Measurements from ENCODE around the gene FHL2. TPM values are rescaled to one million over a fixed set of nuclear protein-coding genes. Genes with fewer than 3 reads are reported as not detected.
A peak's percentile ranks its signal among the peaks of the same experiment; 100 is the strongest.

FHL2 gene
- total RNA-seq, result 1 to 10 TPM; 3.0 to 3.1 TPM

GRCh38 chr2:105398336-105399206, at the start of gene FHL2:
FHL2 (minus strand) TSS chr2:105399051; CDS start chr2:105386516, 12,535 bp downstream.
- peak; percentile 73 for DNase-seq
- Mint-ChIP-seq H3K27me3 (peaks cover 45% of the 10 kb centered on the region), H3K36me3 (ENCODE audit: low read depth) (no peaks in the 10 kb centered on the region), H3K9me3 (no peaks in the 10 kb centered on the region), H3K4me1 (peaks cover 6% of the 10 kb centered on the region), H3K27ac (no peak within 1 kb of the TSS), H3K4me3 (peak within 1 kb of the TSS; percentile 72)
- ChIA-PET CTCF (interaction anchor here (1.0 to 1.9 kb wide), 5 partner anchors 9 to 122 kb away, joined by 3 to 7 read pairs (median 3); no protein-coding TSS in a partner anchor), POLR2A (no interaction called here)

GRCh38 chr2:105447476-105447875, 48.6 kb upstream of the FHL2 start:
- peaks cover 24% of the 10 kb centered on the region for H3K27me3 Mint-ChIP-seq
- no peak overlapping the region for H3K27ac Mint-ChIP-seq
- H3K4me1 Mint-ChIP-seq, result no peaks in the 10 kb centered on the region
- POLR2A ChIA-PET, result no interaction called here
- H3K4me3 Mint-ChIP-seq, result no peak overlapping the region
- CTCF ChIA-PET, result no interaction called here
- H3K36me3 Mint-ChIP-seq (ENCODE audit: low read depth), result no peaks in the 10 kb centered on the region
- H3K9me3 Mint-ChIP-seq, result no peaks in the 10 kb centered on the region
- no peak for DNase-seq

- H3K27ac Mint-ChIP-seq, result no peak overlapping the region
- H3K9me3 Mint-ChIP-seq, result no peaks in the 10 kb centered on the region
- no peaks in the 10 kb centered on the region for H3K36me3 Mint-ChIP-seq (ENCODE audit: low read depth)
- DNase-seq, result no peak
- no peaks in the 10 kb centered on the region for H3K4me1 Mint-ChIP-seq
- ChIA-PET CTCF (no interaction called here), POLR2A (interaction anchor here (0.6 kb wide), 1 partner anchor 11 kb away, joined by 3 read pairs; no protein-coding TSS in a partner anchor)
- H3K4me3 Mint-ChIP-seq, result no peak overlapping the region
- H3K27me3 Mint-ChIP-seq, result peaks cover 22% of the 10 kb centered on the region
Observed at GRCh38 chr2:105446501-105446900, 47.6 kb upstream of the FHL2 start.

GRCh38 chr2:105445976-105446375, 47.1 kb upstream of the FHL2 start:
- H3K27me3 Mint-ChIP-seq, result peaks cover 22% of the 10 kb centered on the region
- CTCF ChIA-PET, result no interaction called here

GRCh38 chr2:105445498-105445897, 46.6 kb upstream of the FHL2 start:
- Mint-ChIP-seq H3K9me3 (no peaks in the 10 kb centered on the region), H3K27ac (no peak overlapping the region), H3K27me3 (peaks cover 22% of the 10 kb centered on the region), H3K4me1 (no peaks in the 10 kb centered on the region), H3K36me3 (ENCODE audit: low read depth) (no peaks in the 10 kb centered on the region), H3K4me3 (no peak overlapping the region)
- ChIA-PET POLR2A (no interaction called here), CTCF (no interaction called here)
- no peak for DNase-seq

More at GRCh38 chr2:105445976-105446375, 47.1 kb upstream of the FHL2 start:
- DNase-seq, result no peak
- no peak overlapping the region for H3K27ac Mint-ChIP-seq
- POLR2A ChIA-PET, result no interaction called here
- no peaks in the 10 kb centered on the region for H3K9me3 Mint-ChIP-seq
- no peaks in the 10 kb centered on the region for H3K4me1 Mint-ChIP-seq
- no peaks in the 10 kb centered on the region for H3K36me3 Mint-ChIP-seq (ENCODE audit: low read depth)
- no peak overlapping the region for H3K4me3 Mint-ChIP-seq

GRCh38 chr2:105443617-105444598, 45.1 kb upstream of the FHL2 start:
- no peaks in the 10 kb centered on the region for H3K4me1 Mint-ChIP-seq
- CTCF ChIA-PET, result no interaction called here
- no peak for DNase-seq

GRCh38 chr2:105442721-105443120, 43.9 kb upstream of the FHL2 start:
- no peaks in the 10 kb centered on the region for H3K36me3 Mint-ChIP-seq (ENCODE audit: low read depth)
- H3K27ac Mint-ChIP-seq, result no peak overlapping the region
- no peaks in the 10 kb centered on the region for H3K4me1 Mint-ChIP-seq
- H3K27me3 Mint-ChIP-seq, result peaks cover 15% of the 10 kb centered on the region
- no peaks in the 10 kb centered on the region for H3K9me3 Mint-ChIP-seq
- H3K4me3 Mint-ChIP-seq, result no peak overlapping the region
- CTCF ChIA-PET, result no interaction called here
- no peak for DNase-seq
- POLR2A ChIA-PET, result no interaction called here

More at GRCh38 chr2:105443617-105444598, 45.1 kb upstream of the FHL2 start:
- H3K27ac Mint-ChIP-seq, result no peak overlapping the region
- no peaks in the 10 kb centered on the region for H3K36me3 Mint-ChIP-seq (ENCODE audit: low read depth)
- POLR2A ChIA-PET, result no interaction called here
- no peak overlapping the region for H3K4me3 Mint-ChIP-seq
- peaks cover 15% of the 10 kb centered on the region for H3K27me3 Mint-ChIP-seq
- H3K9me3 Mint-ChIP-seq, result no peaks in the 10 kb centered on the region

- POLR2A ChIA-PET, result no interaction called here
- no peak overlapping the region for H3K27ac Mint-ChIP-seq
- CTCF ChIA-PET, result no interaction called here
- H3K4me3 Mint-ChIP-seq, result no peak overlapping the region
- H3K36me3 Mint-ChIP-seq (ENCODE audit: low read depth), result no peaks in the 10 kb centered on the region
- no peaks in the 10 kb centered on the region for H3K9me3 Mint-ChIP-seq
- peaks cover 8% of the 10 kb centered on the region for H3K27me3 Mint-ChIP-seq
- no peak for DNase-seq
- H3K4me1 Mint-ChIP-seq, result no peaks in the 10 kb centered on the region
Observed at GRCh38 chr2:105442056-105442455, 43.2 kb upstream of the FHL2 start.

GRCh38 chr2:105439141-105439540, 40.3 kb upstream of the FHL2 start:
- peaks cover 13% of the 10 kb centered on the region for H3K27me3 Mint-ChIP-seq
- ChIA-PET POLR2A (no interaction called here), CTCF (no interaction called here)
- no peak for DNase-seq
- no peak overlapping the region for H3K4me3 Mint-ChIP-seq
- no peak overlapping the region for H3K27ac Mint-ChIP-seq
- H3K36me3 Mint-ChIP-seq (ENCODE audit: low read depth), result no peaks in the 10 kb centered on the region
- no peaks in the 10 kb centered on the region for H3K4me1 Mint-ChIP-seq
- H3K9me3 Mint-ChIP-seq, result no peaks in the 10 kb centered on the region

GRCh38 chr2:105438104-105438929, 39.5 kb upstream of the FHL2 start:
- H3K36me3 Mint-ChIP-seq (ENCODE audit: low read depth), result no peaks in the 10 kb centered on the region
- no peak for DNase-seq
- H3K4me1 Mint-ChIP-seq, result no peaks in the 10 kb centered on the region
- H3K27me3 Mint-ChIP-seq, result peaks cover 17% of the 10 kb centered on the region
- POLR2A ChIA-PET, result no interaction called here
- no peaks in the 10 kb centered on the region for H3K9me3 Mint-ChIP-seq
- no peak overlapping the region for H3K27ac Mint-ChIP-seq
- no peak overlapping the region for H3K4me3 Mint-ChIP-seq
- CTCF ChIA-PET, result interaction anchor here (0.5 kb wide), 1 partner anchor 112 kb away, joined by 3 read pairs; no protein-coding TSS in a partner anchor

GRCh38 chr2:105437708-105438103, 38.9 kb upstream of the FHL2 start:
- DNase-seq, result no peak
- H3K9me3 Mint-ChIP-seq, result no peaks in the 10 kb centered on the region
- H3K4me3 Mint-ChIP-seq, result no peak overlapping the region
- ChIA-PET POLR2A (no interaction called here), CTCF (interaction anchor here (0.5 kb wide), 1 partner anchor 113 kb away, joined by 3 read pairs; no protein-coding TSS in a partner anchor)
- no peak overlapping the region for H3K27ac Mint-ChIP-seq
- peaks cover 17% of the 10 kb centered on the region for H3K27me3 Mint-ChIP-seq
- H3K4me1 Mint-ChIP-seq, result no peaks in the 10 kb centered on the region
- no peaks in the 10 kb centered on the region for H3K36me3 Mint-ChIP-seq (ENCODE audit: low read depth)

GRCh38 chr2:105432749-105433148, 33.9 kb upstream of the FHL2 start:
- Mint-ChIP-seq H3K9me3 (no peaks in the 10 kb centered on the region), H3K27ac (no peak overlapping the region), H3K4me1 (no peaks in the 10 kb centered on the region), H3K4me3 (no peak overlapping the region), H3K36me3 (ENCODE audit: low read depth) (no peaks in the 10 kb centered on the region), H3K27me3 (peaks cover 13% of the 10 kb centered on the region)
- ChIA-PET POLR2A (no interaction called here), CTCF (no interaction called here)
- DNase-seq, result no peak

- H3K27ac Mint-ChIP-seq, result no peak overlapping the region
- peaks cover 5% of the 10 kb centered on the region for H3K4me1 Mint-ChIP-seq
- ChIA-PET CTCF (no interaction called here), POLR2A (no interaction called here)
- no peak overlapping the region for H3K4me3 Mint-ChIP-seq
- H3K27me3 Mint-ChIP-seq, result peaks cover 13% of the 10 kb centered on the region
- H3K9me3 Mint-ChIP-seq, result no peaks in the 10 kb centered on the region
- DNase-seq, result no peak
- no peaks in the 10 kb centered on the region for H3K36me3 Mint-ChIP-seq (ENCODE audit: low read depth)
Observed at GRCh38 chr2:105432044-105432399, 33.2 kb upstream of the FHL2 start.
